Stimulated activated naive CD8-positive, alpha-beta T cell treated with anti-CD3 and anti-CD28 coated beads, Interleukin-15, Interleukin-2, amounts not matched to agents 100 ng/mL and 50 ng/mL, for 24 hours (primary cell): ENCODE measurements around the gene ATP13A3.

Experiments used
- H3K27ac Mint-ChIP-seq: one replicate; pipeline ENCODE4 v1.8.0; 2021; ENCODE audit warnings: mild to moderate bottlenecking, mixed read lengths
- H3K27me3 Mint-ChIP-seq: one replicate; pipeline ENCODE4 v1.8.0; 2021; ENCODE audit warnings: mixed read lengths
- H3K36me3 Mint-ChIP-seq: one replicate; pipeline ENCODE4 v1.8.0; 2021; ENCODE audit warnings: low read depth, mixed read lengths
- H3K4me1 Mint-ChIP-seq: one replicate; pipeline ENCODE4 v1.8.0; 2021; ENCODE audit warnings: low read depth, mixed read lengths
- H3K4me3 Mint-ChIP-seq: one replicate; pipeline ENCODE4 v1.8.0; 2021; ENCODE audit warnings: mild to moderate bottlenecking, mixed read lengths
- H3K9me3 Mint-ChIP-seq: one replicate; pipeline ENCODE4 v1.8.0; 2021; ENCODE audit warnings: mixed read lengths

The ATP13A3 gene

GRCh38 chr3:194418671-194419070 is 68.1 kb downstream of the ATP13A3 start:
- H3K27me3 Mint-ChIP-seq = no peaks in the 10 kb centered on the region
- H3K4me3 Mint-ChIP-seq = no peak overlapping the region
- no peaks in the 10 kb centered on the region for H3K9me3 Mint-ChIP-seq
- H3K27ac Mint-ChIP-seq = no peak overlapping the region
- no peaks in the 10 kb centered on the region for H3K4me1 Mint-ChIP-seq
- H3K36me3 Mint-ChIP-seq = peaks cover 71% of the 10 kb centered on the region

GRCh38 chr3:194407423-194407822 is 79.4 kb downstream of the ATP13A3 start:
- no peak overlapping the region for H3K27ac Mint-ChIP-seq
- no peaks in the 10 kb centered on the region for H3K27me3 Mint-ChIP-seq
- H3K4me1 Mint-ChIP-seq = peaks cover 5% of the 10 kb centered on the region
- H3K36me3 Mint-ChIP-seq = peaks cover 71% of the 10 kb centered on the region
- H3K9me3 Mint-ChIP-seq = no peaks in the 10 kb centered on the region
- H3K4me3 Mint-ChIP-seq = no peak overlapping the region

GRCh38 chr3:194405766-194406165 is 81.0 kb downstream of the ATP13A3 start:
- Mint-ChIP-seq H3K4me3 (no peak overlapping the region), H3K27ac (no peak overlapping the region), H3K27me3 (no peaks in the 10 kb centered on the region), H3K4me1 (peaks cover 5% of the 10 kb centered on the region), H3K36me3 (peaks cover 60% of the 10 kb centered on the region), H3K9me3 (no peaks in the 10 kb centered on the region)

- Mint-ChIP-seq H3K36me3 (peaks cover 48% of the 10 kb centered on the region), H3K9me3 (no peaks in the 10 kb centered on the region), H3K27me3 (no peaks in the 10 kb centered on the region), H3K27ac (no peak overlapping the region), H3K4me3 (no peak overlapping the region), H3K4me1 (peaks cover 13% of the 10 kb centered on the region)
Observed at GRCh38 chr3:194404365-194405140, 82.2 kb downstream of the ATP13A3 start.

- no peaks in the 10 kb centered on the region for H3K9me3 Mint-ChIP-seq
- H3K27me3 Mint-ChIP-seq = peaks cover 22% of the 10 kb centered on the region
- H3K4me1 Mint-ChIP-seq = peaks cover 39% of the 10 kb centered on the region
- H3K27ac Mint-ChIP-seq = no peak overlapping the region
- H3K4me3 Mint-ChIP-seq = no peak overlapping the region
- peaks cover 29% of the 10 kb centered on the region for H3K36me3 Mint-ChIP-seq
Observed at GRCh38 chr3:194401868-194402329, 84.9 kb downstream of the ATP13A3 start.

GRCh38 chr3:194401346-194401745 is 85.5 kb downstream of the ATP13A3 start:
- H3K4me1 Mint-ChIP-seq = peaks cover 43% of the 10 kb centered on the region
- H3K27ac Mint-ChIP-seq = no peak overlapping the region
- peaks cover 29% of the 10 kb centered on the region for H3K36me3 Mint-ChIP-seq
- H3K27me3 Mint-ChIP-seq = peaks cover 22% of the 10 kb centered on the region
- no peak overlapping the region for H3K4me3 Mint-ChIP-seq
- H3K9me3 Mint-ChIP-seq = no peaks in the 10 kb centered on the region

- peaks cover 20% of the 10 kb centered on the region for H3K36me3 Mint-ChIP-seq
- H3K4me3 Mint-ChIP-seq = no peak overlapping the region
- H3K27me3 Mint-ChIP-seq = peaks cover 22% of the 10 kb centered on the region
- peaks cover 57% of the 10 kb centered on the region for H3K4me1 Mint-ChIP-seq
- no peak overlapping the region for H3K27ac Mint-ChIP-seq
- no peaks in the 10 kb centered on the region for H3K9me3 Mint-ChIP-seq
Observed at GRCh38 chr3:194399874-194400411, 86.9 kb downstream of the ATP13A3 start.

GRCh38 chr3:194399166-194399565 is 87.6 kb downstream of the ATP13A3 start, which contains the start of gene GP5:
Gene GP5, minus strand, starts transcription at chr3:194399266. Its CDS starts 984 bp downstream, at chr3:194398282.
- Mint-ChIP-seq H3K9me3 (no peaks in the 10 kb centered on the region), H3K4me3 (peak within 1 kb of the TSS; percentile 78), H3K36me3 (peaks cover 12% of the 10 kb centered on the region), H3K27ac (no peak within 1 kb of the TSS), H3K4me1 (peaks cover 54% of the 10 kb centered on the region), H3K27me3 (peaks cover 22% of the 10 kb centered on the region)

- no peak overlapping the region for H3K27ac Mint-ChIP-seq
- H3K36me3 Mint-ChIP-seq = peaks cover 1% of the 10 kb centered on the region
- peak overlapping the region; percentile 78 for H3K4me3 Mint-ChIP-seq
- H3K9me3 Mint-ChIP-seq = no peaks in the 10 kb centered on the region
- peaks cover 54% of the 10 kb centered on the region for H3K4me1 Mint-ChIP-seq
- H3K27me3 Mint-ChIP-seq = peaks cover 22% of the 10 kb centered on the region
Observed at GRCh38 chr3:194397757-194398312, 89.0 kb downstream of the ATP13A3 start.

GRCh38 chr3:194396859-194397756 is 89.7 kb downstream of the ATP13A3 start:
- Mint-ChIP-seq H3K27ac (no peak overlapping the region), H3K9me3 (no peaks in the 10 kb centered on the region), H3K36me3 (no peaks in the 10 kb centered on the region), H3K4me3 (peak overlapping the region; percentile 78), H3K4me1 (peaks cover 54% of the 10 kb centered on the region), H3K27me3 (peaks cover 22% of the 10 kb centered on the region)

- peaks cover 22% of the 10 kb centered on the region for H3K27me3 Mint-ChIP-seq
- H3K36me3 Mint-ChIP-seq = no peaks in the 10 kb centered on the region
- no peaks in the 10 kb centered on the region for H3K9me3 Mint-ChIP-seq
- peaks cover 54% of the 10 kb centered on the region for H3K4me1 Mint-ChIP-seq
- H3K4me3 Mint-ChIP-seq = peak overlapping the region; percentile 70
- H3K27ac Mint-ChIP-seq = peak overlapping the region; percentile 61
Observed at GRCh38 chr3:194396539-194396858, 90.3 kb downstream of the ATP13A3 start.

- H3K36me3 Mint-ChIP-seq = no peaks in the 10 kb centered on the region
- peaks cover 22% of the 10 kb centered on the region for H3K27me3 Mint-ChIP-seq
- peak overlapping the region; percentile 70 for H3K4me3 Mint-ChIP-seq
- peak overlapping the region; percentile 61 for H3K27ac Mint-ChIP-seq
- H3K9me3 Mint-ChIP-seq = peaks cover 5% of the 10 kb centered on the region
- H3K4me1 Mint-ChIP-seq = peaks cover 54% of the 10 kb centered on the region
Observed at GRCh38 chr3:194395778-194396538, 90.8 kb downstream of the ATP13A3 start.

GRCh38 chr3:194395212-194395611 is 91.6 kb downstream of the ATP13A3 start:
- Mint-ChIP-seq H3K9me3 (peaks cover 11% of the 10 kb centered on the region), H3K4me3 (no peak overlapping the region), H3K36me3 (no peaks in the 10 kb centered on the region), H3K27ac (peak overlapping the region; percentile 53), H3K27me3 (peaks cover 22% of the 10 kb centered on the region), H3K4me1 (peaks cover 53% of the 10 kb centered on the region)

GRCh38 chr3:194392576-194392975 is 94.2 kb downstream of the ATP13A3 start:
- Mint-ChIP-seq H3K27me3 (peaks cover 4% of the 10 kb centered on the region), H3K4me3 (no peak overlapping the region), H3K36me3 (no peaks in the 10 kb centered on the region)

More at GRCh38 chr3:194392576-194392975, 94.2 kb downstream of the ATP13A3 start:
- Mint-ChIP-seq H3K9me3 (peaks cover 15% of the 10 kb centered on the region), H3K4me1 (peaks cover 27% of the 10 kb centered on the region), H3K27ac (no peak overlapping the region)
